H1 (cell line): ENCODE results near the gene REPIN1. TPM values are rescaled to one million over a fixed set of nuclear protein-coding genes. Genes with fewer than 3 reads are reported as not detected.

Experiments
- CTCF ChIA-PET: fragments of 300-600 bp; sonication (Branson Sonifier 250); formaldehyde crosslinking; loops from one replicate; lab custom pipeline; 2021; ENCODE audit not compliant: partially characterized antibody; lab: Charles Lee
- POLR2A ChIA-PET: fragments of 300-600 bp; sonication (Branson Sonifier 250); formaldehyde crosslinking; loops from one replicate; lab custom pipeline; 2021; ENCODE audit warnings: inconsistent platforms; ENCODE audit not compliant: partially characterized antibody; lab: Charles Lee
- DNase-seq, 2 experiments: peaks; one replicate each; pipeline versions ENCODE4 v3.0.0 to v3.0.0-alpha.2; 2010 to 2022; ENCODE audit warnings: low spot score in 2 of 2, low read depth in 1 of 2, mixed read lengths in 1 of 2
- FAIRE-seq: peaks from 2 replicates; lab custom pipeline; 2011; peaks lifted over from hg19 to GRCh38; lab: Jason Lieb, UNC
- H2AFZ ChIP-seq: 2 replicates; pipeline ENCODE4 v1.8.1; 2012; ENCODE audit warnings: low read length, inconsistent platforms
- H2AK5ac ChIP-seq: 2 replicates; pipeline ENCODE4 v1.6.1; 2013; ENCODE audit warnings: low read depth, low read length
- H2BK120ac ChIP-seq: replicated peaks from 2 replicates; pipeline ENCODE3; 2013; ENCODE audit warnings: low read depth, low read length, inconsistent platforms
- H2BK12ac ChIP-seq: 2 replicates; pipeline ENCODE4 v1.6.1; 2013; ENCODE audit warnings: low read depth, low read length
- H2BK15ac ChIP-seq: 2 replicates; pipeline ENCODE4 v1.6.1; 2013; ENCODE audit warnings: low read length
- H2BK20ac ChIP-seq: 2 replicates; pipeline ENCODE4 v1.6.1; 2013; ENCODE audit warnings: low read length
- H2BK5ac ChIP-seq: 2 replicates; pipeline ENCODE4 v1.6.1; 2013; ENCODE audit warnings: low read depth, low read length
- H3K14ac ChIP-seq: 2 replicates; pipeline ENCODE4 v1.6.1; 2013; ENCODE audit warnings: inconsistent platforms; ENCODE audit not compliant: insufficient read length
- H3K18ac ChIP-seq: 2 replicates; pipeline ENCODE4 v1.6.1; 2013; ENCODE audit warnings: low read length; ENCODE audit errors: extremely low read depth
- H3K23ac ChIP-seq: 2 replicates; pipeline ENCODE4 v1.6.1; 2013; ENCODE audit warnings: inconsistent platforms; ENCODE audit not compliant: insufficient read length
- H3K23me2 ChIP-seq: 2 replicates; pipeline ENCODE4 v1.6.1; 2013; ENCODE audit warnings: low read depth, low read length
- H3K27ac ChIP-seq: 2 replicates; pipeline ENCODE4 v1.6.1; 2011; ENCODE audit warnings: low read depth, low read length, inconsistent platforms
- H3K27me3 ChIP-seq, 4 experiments: replicated peaks in 1 of 4; 1 replicate in 1 of 4; 2 replicates in 3 of 4; pipeline versions ENCODE4 v1.6.1 to v1.8.1; 2011 to 2013; ENCODE audit warnings: low read length in 3 of 4, mild to moderate bottlenecking in 3 of 4, inconsistent platforms in 2 of 4, mixed read lengths in 2 of 4, moderate library complexity in 1 of 4; ENCODE audit not compliant: control insufficient read depth in 3 of 4, insufficient read depth in 3 of 4; ENCODE audit errors: extremely low read depth in 1 of 4
- H3K36me3 ChIP-seq, 4 experiments: 2 replicates each; pipeline versions ENCODE4 v1.6.1 to v1.8.1; 2011 to 2013; ENCODE audit warnings: mild to moderate bottlenecking in 4 of 4, low read length in 3 of 4, moderate library complexity in 2 of 4, control low read depth in 1 of 4, inconsistent platforms in 1 of 4; ENCODE audit not compliant: insufficient read depth in 4 of 4, control insufficient read depth in 2 of 4
- H3K4ac ChIP-seq: replicated peaks from 2 replicates; pipeline ENCODE3; 2013; ENCODE audit warnings: low read length, low read depth, mixed read lengths, inconsistent platforms; ENCODE audit not compliant: insufficient read length
- H3K4me1 ChIP-seq, 4 experiments: replicated peaks in 1 of 4; 1 replicate in 1 of 4; 2 replicates in 3 of 4; pipeline versions ENCODE4 v1.6.1 to v1.8.1; 2011 to 2013; ENCODE audit warnings: low read length in 3 of 4, inconsistent platforms in 2 of 4, mixed read lengths in 1 of 4; ENCODE audit not compliant: insufficient read depth in 4 of 4, control insufficient read depth in 3 of 4
- H3K4me2 ChIP-seq, 2 experiments: 2 replicates each; pipeline versions ENCODE4 v1.6.1 to v1.8.1; 2011 to 2013; ENCODE audit warnings: low read depth in 2 of 2, low read length in 2 of 2, control low read depth in 1 of 2, inconsistent platforms in 1 of 2, mild to moderate bottlenecking in 1 of 2; ENCODE audit not compliant: insufficient read depth in 1 of 2
- H3K4me3 ChIP-seq, 4 experiments: fragments of 200-600, 300-600 bp in 1 of 4; sonication (generic), shearing (Covaris generic), sonication (Bioruptor Twin) in 1 of 4; 2 replicates each; pipeline versions ENCODE4 v1.5.1 to v1.8.1; 2011 to 2016; ENCODE audit warnings: low read length in 4 of 4, low read depth in 3 of 4, control low read depth in 2 of 4, inconsistent platforms in 2 of 4, mild to moderate bottlenecking in 2 of 4, mixed read lengths in 1 of 4, moderate library complexity in 1 of 4; ENCODE audit not compliant: insufficient read depth in 2 of 4; ENCODE audit errors: extremely low read depth in 1 of 4
- H3K56ac ChIP-seq: replicated peaks from 2 replicates; pipeline ENCODE3; 2013; ENCODE audit warnings: low read depth, mild to moderate bottlenecking, mixed read lengths, low read length, inconsistent platforms; ENCODE audit not compliant: insufficient read length
- H3K79me1 ChIP-seq: 2 replicates; pipeline ENCODE4 v1.6.1; 2013; ENCODE audit warnings: low read depth, low read length, control low read depth
- H3K79me2 ChIP-seq, 2 experiments: 2 replicates each; pipeline versions ENCODE4 v1.6.1 to v1.8.1; 2012 to 2013; ENCODE audit warnings: low read length in 2 of 2, mild to moderate bottlenecking in 2 of 2, inconsistent platforms in 1 of 2; ENCODE audit not compliant: insufficient read depth in 2 of 2, control insufficient read depth in 1 of 2
- H3K9ac ChIP-seq, 4 experiments: replicated peaks in 1 of 4; 1 replicate in 1 of 4; 2 replicates in 3 of 4; pipeline versions ENCODE4 v1.6.1 to v1.8.1; 2011 to 2013; ENCODE audit warnings: low read depth in 3 of 4, low read length in 3 of 4, control low read depth in 2 of 4, mild to moderate bottlenecking in 2 of 4, moderate library complexity in 2 of 4, inconsistent platforms in 1 of 4; ENCODE audit errors: extremely low read depth in 1 of 4
- H3K9me3 ChIP-seq, 2 experiments: 2 replicates each; pipeline versions ENCODE4 v1.6.1 to v1.8.1; 2012 to 2013; ENCODE audit warnings: mild to moderate bottlenecking in 2 of 2, moderate library complexity in 2 of 2, control low read depth in 1 of 2, inconsistent platforms in 1 of 2, low read depth in 1 of 2, low read length in 1 of 2, mixed read lengths in 1 of 2; ENCODE audit not compliant: insufficient read depth in 2 of 2
- H4K20me1 ChIP-seq, 2 experiments: replicated peaks in 1 of 2; 2 replicates each; pipeline versions ENCODE3 to v1.8.1; 2011 to 2013; ENCODE audit warnings: inconsistent platforms in 2 of 2, low read length in 2 of 2, mild to moderate bottlenecking in 1 of 2; ENCODE audit not compliant: insufficient read depth in 2 of 2, control insufficient read depth in 1 of 2
- H4K5ac ChIP-seq: 2 replicates; pipeline ENCODE4 v1.6.1; 2013; ENCODE audit warnings: low read length, low read depth, mixed read lengths, inconsistent platforms; ENCODE audit not compliant: insufficient read length
- H4K8ac ChIP-seq: 2 replicates; pipeline ENCODE4 v1.8.0; 2013; ENCODE audit warnings: mild to moderate bottlenecking, moderate library complexity, low read length, inconsistent platforms; ENCODE audit not compliant: insufficient read depth; ENCODE audit errors: extremely low read depth
- H4K91ac ChIP-seq: replicated peaks from 2 replicates; pipeline ENCODE3; 2013; ENCODE audit warnings: low read length, mixed read lengths, inconsistent platforms; ENCODE audit not compliant: insufficient read length
- CHD2 ChIP-seq: IDR thresholded peaks from 2 replicates; pipeline ENCODE4 v1.6.1; 2012; ENCODE audit warnings: low read length, improper control_type of control experiment
- CTBP2 ChIP-seq: IDR thresholded peaks from 2 replicates; pipeline ENCODE4 v1.7.0; 2011; ENCODE audit warnings: borderline replicate concordance, mild to moderate bottlenecking, moderate library complexity, mixed read lengths, low read length; ENCODE audit not compliant: insufficient read depth, insufficient read length
- EGR1 ChIP-seq: IDR thresholded peaks from 2 replicates; pipeline ENCODE4 v1.6.1; 2011; ENCODE audit warnings: low read depth, low read length, borderline replicate concordance
- EZH2 ChIP-seq: fragments of 200-600 bp; sonication (generic); IDR thresholded peaks from 2 replicates; pipeline ENCODE4 v1.7.1; 2012; ENCODE audit warnings: low read depth, mild to moderate bottlenecking, moderate library complexity, low read length, inconsistent platforms; ENCODE audit not compliant: severe bottlenecking
- KDM1A ChIP-seq: fragments of 200-600, 300-600 bp; sonication (generic); IDR thresholded peaks from 2 replicates; pipeline ENCODE4 v1.7.1; 2016; ENCODE audit warnings: mild to moderate bottlenecking, low read length, borderline replicate concordance
- SRF ChIP-seq: IDR thresholded peaks from 2 replicates; pipeline ENCODE4 v1.6.1; 2011; ENCODE audit warnings: mild to moderate bottlenecking, low read depth, low read length, moderate library complexity
- WGBS, 2 experiments: shearing (Covaris generic) in 1 of 2; methylation state at CpG; one replicate each; pipeline versions ENCODE4 v1.1.6 to v1.1.7; 2013 to 2015; ENCODE audit warnings: low lambda C conversion rate in 2 of 2, mixed read lengths in 2 of 2, inconsistent platforms in 1 of 2, low coverage in 1 of 2, missing lambda C conversion rate in 1 of 2; ENCODE audit not compliant: insufficient replicate concordance in 2 of 2, insufficient coverage in 1 of 2, insufficient read length in 1 of 2; ENCODE audit errors: extremely low coverage in 1 of 2, missing lambda C conversion rate in 1 of 2; 5-methylcytosine and 5-hydroxymethylcytosine counted together
- polyA plus RNA-seq, 7 experiments: library from polyadenylated mRNA; depleted of rRNA in 3 of 7; stranded (reverse) in 5 of 7; unstranded in 2 of 7; fragments of >200 nt in 5 of 7; fragments of 200-250 nt in 2 of 7; gene quantifications; 1 replicate in 5 of 7; 2 replicates in 1 of 7; 4 replicates in 1 of 7; pipeline versions ENCODE4 v1.2.1 to v1.2.3, GENCODE V29; 2011 to 2013; ENCODE audit warnings: missing spikeins in 2 of 7, mixed read lengths in 2 of 7
- total RNA-seq: library from RNA; stranded (reverse); fragmentation: NEBNext Ultra II Directional; extraction: Animal tissue kit (Norgen Biotek cat#: 25700); gene quantifications from 2 replicates; pipeline ENCODE4 v1.2.1, GENCODE V29; 2021

REPIN1 gene
- total and polyA plus RNA-seq, 2 of the 8 experiments (the other 6 are each of a cell fraction or from before 2014, with no cell fraction given), result 98.6 to 125 TPM

DNA sequence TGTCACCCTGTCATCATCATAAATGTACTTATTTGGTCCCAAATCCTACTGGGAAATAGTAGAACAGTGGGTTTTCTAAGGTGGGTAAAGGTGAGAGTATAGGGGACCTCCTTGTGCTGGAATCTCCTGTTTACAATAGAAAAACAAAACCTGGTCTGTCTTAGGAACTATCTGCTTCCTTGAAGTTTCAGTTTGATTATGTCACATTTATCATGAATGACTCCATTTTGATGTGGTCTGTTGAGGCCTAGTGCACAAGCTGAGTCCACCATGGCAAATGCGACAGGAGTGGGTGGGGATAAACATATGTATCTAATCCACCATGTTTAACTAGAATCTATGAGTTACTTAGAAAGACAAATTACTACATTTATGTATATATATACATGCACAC lies 13.0 kb upstream of the REPIN1 start:
- no peak overlapping the region for H3K4me2 ChIP-seq
- no peak overlapping the region for H3K4me3 ChIP-seq
- no peak for DNase-seq
- H2BK120ac ChIP-seq, result no peak overlapping the region
- no peaks in the 10 kb centered on the region; a peak in 1 of 7 replicates for H3K27me3 ChIP-seq
- H3K23ac ChIP-seq, result no peak overlapping the region
- H3K14ac ChIP-seq, result no peak overlapping the region
- no peaks in the 10 kb centered on the region for H3K79me2 ChIP-seq
- FAIRE-seq, result no peak
- TF ChIP-seq EGR1 (no peak), EZH2 (no peak), KDM1A (no peak), SRF (no peak), CTBP2 (no peak), CHD2 (no peak)
- no peak overlapping the region for H3K9ac ChIP-seq
- H2BK15ac ChIP-seq, result no peak overlapping the region
- no peaks in the 10 kb centered on the region; the same call in 1 of the 2 replicates for H3K79me1 ChIP-seq
- no peaks in the 10 kb centered on the region for H3K9me3 ChIP-seq
- H2BK12ac ChIP-seq, result no peak overlapping the region
- WGBS, 2 experiments, result 90% methylated on average over 1 of the region's 1 CpG; no CpG with 5 or more reads in 1 of the 2 experiments
- no peak overlapping the region for H3K27ac ChIP-seq
- H4K8ac ChIP-seq, result no peak overlapping the region
- no peak overlapping the region for H4K5ac ChIP-seq
- H3K18ac ChIP-seq, result no peak overlapping the region
- no peak overlapping the region for H2BK20ac ChIP-seq
- POLR2A ChIA-PET, result interaction anchor here (1.1 to 2.1 kb wide), 4 partner anchors 10 to 47 kb away, joined by 3 to 12 read pairs (median 4); partner anchors contain the start of gene REPIN1
- no peaks in the 10 kb centered on the region for H3K36me3 ChIP-seq
- H4K91ac ChIP-seq, result no peak overlapping the region
- no peak overlapping the region for H2AK5ac ChIP-seq
- H4K20me1 ChIP-seq, result peaks cover 0 to 5% of the 10 kb centered on the region in 2 experiments
- no peak overlapping the region for H2BK5ac ChIP-seq
- H3K4me1 ChIP-seq, result peaks cover 0 to 6% (median 3%) of the 10 kb centered on the region in 4 experiments; a peak in 4 of 7 replicates
- H3K23me2 ChIP-seq, result peaks cover 13% of the 10 kb centered on the region; the same call in 1 of the 2 replicates
- H3K4ac ChIP-seq, result no peak overlapping the region
- peak overlapping the region; percentile 8; the same call in 1 of the 2 replicates for H2AFZ ChIP-seq
- H3K56ac ChIP-seq, result no peak overlapping the region
- CTCF ChIA-PET, result interaction anchor here (0.9 to 4.8 kb wide), 19 partner anchors 10 to 516 kb away, joined by 3 to 41 read pairs (median 4); partner anchors contain the start of gene REPIN1
